GM13977 (cell line): ENCODE data around the gene PROSER2.

Experiments used
- DNase-seq: peaks from one replicate; pipeline ENCODE4 v3.0.0; 2012; ENCODE audit warnings: low spot score
- in situ Hi-C: fragments of 300-500 bp; cut with MboI; formaldehyde crosslinking; loops from one replicate; pipeline ENCODE4 v1.12.0; 2022; ENCODE audit warnings: low sequenced_read_pairs, low pct_unique_long_range_greater_than_20kb, mixed read lengths, inconsistent platforms; ENCODE audit not compliant: unreplicated experiment
- TF ChIP-seq, protein P1 (sequence below): IDR thresholded peaks from 2 replicates; pipeline ENCODE4 v1.5.1; 2012; ENCODE audit warnings: mild to moderate bottlenecking, control low read depth; ENCODE audit not compliant: insufficient read depth; ENCODE audit errors: extremely low read depth, missing control alignments

PROSER2 gene

DNA sequence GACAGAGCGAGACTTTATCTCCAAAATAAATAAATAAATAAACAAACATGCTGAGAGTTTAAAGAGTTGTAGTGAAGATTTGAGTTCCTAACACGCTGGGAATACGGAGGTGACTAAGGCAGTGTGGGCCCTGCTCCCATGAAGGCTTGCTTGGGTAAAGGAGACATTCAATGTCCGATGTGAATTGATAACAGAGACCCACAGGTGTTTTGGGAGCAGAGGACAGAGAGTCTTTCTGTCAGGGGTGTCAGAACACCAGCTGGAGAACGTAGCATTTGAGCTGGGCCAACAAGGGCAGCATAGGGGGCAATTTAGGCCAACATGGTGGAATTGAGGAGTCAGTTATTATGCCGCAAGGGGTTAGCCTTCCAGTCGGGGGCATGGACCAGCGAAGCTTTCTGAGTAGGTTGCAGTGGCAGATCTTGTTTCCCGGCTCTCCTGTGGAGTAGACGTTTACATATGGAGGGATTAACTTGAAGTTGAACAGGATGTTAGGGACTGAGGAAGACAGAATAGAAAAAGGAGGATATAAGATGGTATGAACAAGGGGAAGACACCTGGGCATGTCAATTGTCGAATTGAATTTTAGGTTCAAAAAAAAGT, 5.6 kb downstream of the PROSER2 start:
- no peak for DNase-seq
- TF ChIP-seq, protein P1, sequence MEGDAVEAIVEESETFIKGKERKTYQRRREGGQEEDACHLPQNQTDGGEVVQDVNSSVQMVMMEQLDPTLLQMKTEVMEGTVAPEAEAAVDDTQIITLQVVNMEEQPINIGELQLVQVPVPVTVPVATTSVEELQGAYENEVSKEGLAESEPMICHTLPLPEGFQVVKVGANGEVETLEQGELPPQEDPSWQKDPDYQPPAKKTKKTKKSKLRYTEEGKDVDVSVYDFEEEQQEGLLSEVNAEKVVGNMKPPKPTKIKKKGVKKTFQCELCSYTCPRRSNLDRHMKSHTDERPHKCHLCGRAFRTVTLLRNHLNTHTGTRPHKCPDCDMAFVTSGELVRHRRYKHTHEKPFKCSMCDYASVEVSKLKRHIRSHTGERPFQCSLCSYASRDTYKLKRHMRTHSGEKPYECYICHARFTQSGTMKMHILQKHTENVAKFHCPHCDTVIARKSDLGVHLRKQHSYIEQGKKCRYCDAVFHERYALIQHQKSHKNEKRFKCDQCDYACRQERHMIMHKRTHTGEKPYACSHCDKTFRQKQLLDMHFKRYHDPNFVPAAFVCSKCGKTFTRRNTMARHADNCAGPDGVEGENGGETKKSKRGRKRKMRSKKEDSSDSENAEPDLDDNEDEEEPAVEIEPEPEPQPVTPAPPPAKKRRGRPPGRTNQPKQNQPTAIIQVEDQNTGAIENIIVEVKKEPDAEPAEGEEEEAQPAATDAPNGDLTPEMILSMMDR: no peak
- in situ Hi-C loops: no loop called here

DNA sequence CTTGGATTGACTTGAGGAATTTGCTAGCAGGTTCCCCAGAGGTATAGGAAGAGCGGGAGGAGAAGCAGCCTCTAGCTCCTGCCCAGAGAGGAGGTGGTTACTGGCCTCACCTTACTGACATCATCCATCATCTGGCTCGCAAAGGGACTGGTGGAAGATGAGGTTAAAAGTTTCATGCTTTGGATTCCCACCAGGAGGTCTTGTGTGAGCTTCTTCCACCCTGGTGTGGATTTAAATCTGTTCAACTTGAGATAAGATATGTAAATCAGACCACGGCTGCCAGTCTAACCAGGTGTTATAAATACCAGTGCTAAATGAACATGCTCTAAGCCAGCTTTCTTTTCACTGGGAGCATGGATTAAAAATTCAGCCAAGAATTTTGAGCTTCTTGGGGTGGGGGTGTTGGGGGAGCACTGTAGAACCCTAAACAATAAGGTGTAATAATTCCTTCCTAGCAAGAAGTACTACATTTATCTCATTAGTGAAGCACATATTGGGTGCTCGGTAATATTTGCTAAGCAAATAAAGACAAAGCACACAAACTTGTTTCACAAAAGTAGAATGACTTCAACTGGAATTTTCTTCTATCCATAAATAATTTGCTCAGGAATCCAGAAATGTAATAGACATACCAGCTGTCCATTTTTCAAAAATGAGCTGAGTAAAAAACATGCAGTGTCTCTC, 7.8 kb downstream of the PROSER2 start:
- in situ Hi-C loops: no loop called here
- DNase-seq: no peak
- TF ChIP-seq, protein P1: no peak

DNA sequence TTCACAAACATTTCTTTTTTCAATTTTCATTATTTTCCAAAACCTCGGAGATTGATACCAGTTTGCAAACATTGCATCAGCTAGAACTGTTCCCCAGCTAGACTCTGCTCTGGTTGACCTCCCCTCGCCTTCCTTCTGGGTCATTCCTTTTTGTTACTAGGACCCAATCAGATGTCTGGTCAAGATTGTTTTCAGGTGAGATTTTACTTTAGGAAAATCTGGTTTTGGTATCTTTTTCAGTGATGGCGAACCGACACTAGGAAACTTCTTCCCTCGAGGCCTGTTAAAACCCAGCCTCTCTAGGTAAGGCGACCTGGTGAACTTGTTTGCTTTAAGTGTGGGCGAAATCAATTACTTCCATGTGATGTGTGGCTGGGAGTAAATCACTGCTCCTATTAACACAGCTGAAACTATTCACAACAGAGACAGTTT, 8.4 kb downstream of the PROSER2 start:
- in situ Hi-C loops: no loop called here
- TF ChIP-seq, protein P1: no peak
- no peak for DNase-seq

DNA sequence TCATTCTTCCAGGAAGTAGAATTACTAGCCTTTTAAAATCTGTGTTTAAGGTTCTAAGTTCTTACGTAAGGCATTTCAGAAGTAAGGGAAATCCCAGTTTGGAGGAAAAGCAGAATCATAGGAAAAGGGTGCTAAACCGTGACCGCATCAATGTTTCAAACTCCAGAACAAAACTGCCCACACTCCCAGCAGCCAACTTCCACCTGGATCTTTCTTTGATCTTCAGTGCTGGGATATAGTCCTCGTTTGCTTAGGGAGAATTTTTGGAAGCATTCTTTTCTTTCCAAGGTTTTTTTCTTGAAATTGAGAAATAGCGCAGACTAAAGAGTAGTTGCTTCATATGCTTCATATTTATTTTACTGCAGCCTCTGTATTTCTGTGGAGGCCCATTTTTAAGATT, 8.9 kb downstream of the PROSER2 start:
- in situ Hi-C loops: no loop called here
- TF ChIP-seq, protein P1: no peak
- DNase-seq: no peak

DNA sequence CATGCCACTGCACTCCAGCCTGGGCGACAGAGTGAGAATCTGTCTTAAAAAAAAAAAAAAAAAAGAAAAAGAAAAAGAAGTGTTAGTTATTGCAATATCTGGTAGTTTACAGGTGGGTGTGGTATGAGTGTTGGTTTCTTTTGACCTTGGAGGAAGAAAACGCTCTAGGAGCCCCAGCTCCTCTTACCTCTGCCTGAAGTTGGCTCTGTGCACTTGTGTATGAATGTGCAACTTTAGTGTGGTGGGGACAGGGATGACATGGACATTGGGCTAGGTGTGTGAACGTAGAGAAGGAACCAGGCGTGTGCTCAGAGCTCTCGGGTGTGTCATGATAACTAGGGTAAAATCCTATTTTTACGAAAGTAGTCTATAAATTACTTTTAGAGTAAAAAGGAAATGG, 11.9 kb downstream of the PROSER2 start:
- TF ChIP-seq, protein P1: no peak
- no peak for DNase-seq
- in situ Hi-C loops: no loop called here

DNA sequence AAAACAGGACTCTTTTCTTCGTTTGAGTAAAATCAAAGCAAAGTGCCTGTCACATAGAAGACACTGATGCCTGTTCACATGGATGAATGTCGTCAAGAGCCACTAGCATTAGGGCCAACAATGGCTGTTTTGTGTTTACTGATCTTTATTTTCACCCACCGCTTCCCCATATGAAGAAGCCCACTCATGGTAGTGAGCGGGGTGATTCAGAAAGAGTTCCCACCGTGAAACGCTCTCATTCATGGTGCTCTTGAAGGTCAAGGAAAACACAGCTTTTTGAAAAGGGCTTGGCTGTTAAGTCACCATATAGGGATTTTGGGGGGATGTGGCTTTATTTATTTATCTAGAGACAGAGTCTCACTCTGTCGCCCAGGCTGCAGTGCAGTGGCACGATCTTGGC, 12.5 kb downstream of the PROSER2 start:
- DNase-seq: no peak
- in situ Hi-C loops: no loop called here
- TF ChIP-seq, protein P1: no peak
